IMR-90 (cell line): ENCODE results near the gene DOCK10. TPM values are rescaled to one million over a fixed set of nuclear protein-coding genes. Genes with fewer than 3 reads are reported as not detected.

Experiments
- ATAC-seq: fragments of 200-7000 bp; cut with Tn5 transposase; 2 replicates; pipeline ENCODE4 v1.9.1; 2020; ENCODE audit warnings: low read depth, mild to moderate bottlenecking, moderate library complexity
- BruUV-seq: library from RNA; stranded (reverse); fragments of 400-500 nt; replicated peaks from 2 replicates; lab custom pipeline; 2021; lab: Mats Ljungman, UMichigan
- CTCF ChIA-PET: fragments of 300-600 bp; formaldehyde crosslinking; extraction: SDS; loops from one replicate; lab custom pipeline; 2021; ENCODE audit warnings: antibody characterized with exemption; lab: Yijun Ruan, JAX
- POLR2A ChIA-PET: fragments of 300-600 bp; sonication (Branson Sonifier 250); formaldehyde crosslinking; loops from one replicate; lab custom pipeline; 2022; ENCODE audit warnings: antibody characterized with exemption; ENCODE audit not compliant: unreplicated experiment; lab: Charles Lee
- DNase-seq: peaks from one replicate; pipeline ENCODE4 v3.0.0; 2013
- H2AFZ ChIP-seq: replicated peaks from 2 replicates; pipeline ENCODE3; 2013; ENCODE audit warnings: low read length, mild to moderate bottlenecking; ENCODE audit not compliant: poor library complexity
- H2AK5ac ChIP-seq: 2 replicates; pipeline ENCODE4 v1.6.1; 2013; ENCODE audit warnings: low read depth, low read length, inconsistent platforms
- H2AK9ac ChIP-seq: replicated peaks from 2 replicates; pipeline ENCODE3; 2013; ENCODE audit warnings: mild to moderate bottlenecking, low read depth, low read length, moderate library complexity; ENCODE audit not compliant: poor library complexity
- H2BK120ac ChIP-seq: 2 replicates; pipeline ENCODE4 v1.6.1; 2013; ENCODE audit warnings: low read depth, low read length, inconsistent platforms
- H2BK15ac ChIP-seq: 3 replicates; pipeline ENCODE4 v1.6.1; 2013; ENCODE audit warnings: low read depth, low read length, inconsistent platforms
- H2BK20ac ChIP-seq: 2 replicates; pipeline ENCODE4 v1.6.1; 2013; ENCODE audit warnings: low read depth, mild to moderate bottlenecking, inconsistent platforms, low read length, moderate library complexity
- H2BK5ac ChIP-seq: 2 replicates; pipeline ENCODE4 v1.6.1; 2013; ENCODE audit warnings: mild to moderate bottlenecking, low read depth, low read length, inconsistent platforms; ENCODE audit not compliant: poor library complexity, severe bottlenecking
- H3K14ac ChIP-seq: replicated peaks from 2 replicates; pipeline ENCODE4 v1.6.1; 2013; ENCODE audit warnings: low read depth, low read length, inconsistent platforms
- H3K18ac ChIP-seq: 2 replicates; pipeline ENCODE4 v1.6.1; 2013; ENCODE audit warnings: low read depth, low read length, control low read depth
- H3K23ac ChIP-seq: 2 replicates; pipeline ENCODE4 v1.6.1; 2013; ENCODE audit warnings: low read depth, low read length, inconsistent platforms
- H3K27ac ChIP-seq: 2 replicates; pipeline ENCODE4 v1.5.1; 2013; ENCODE audit warnings: mild to moderate bottlenecking, control low read depth, low read length; ENCODE audit not compliant: insufficient read depth
- H3K27me3 ChIP-seq: 2 replicates; pipeline ENCODE4 v1.6.1; 2013; ENCODE audit warnings: low read length; ENCODE audit not compliant: control insufficient read depth, insufficient read depth
- H3K36me3 ChIP-seq: 2 replicates; pipeline ENCODE4 v1.6.1; 2013; ENCODE audit warnings: low read length, mixed read lengths; ENCODE audit not compliant: control insufficient read depth, insufficient read depth
- H3K4ac ChIP-seq: 2 replicates; pipeline ENCODE4 v1.6.1; 2013; ENCODE audit warnings: low read depth, low read length, inconsistent platforms
- H3K4me1 ChIP-seq: 2 replicates; pipeline ENCODE4 v1.6.1; 2013; ENCODE audit warnings: low read length, mixed read lengths; ENCODE audit not compliant: control insufficient read depth, insufficient read depth
- H3K4me2 ChIP-seq: 2 replicates; pipeline ENCODE4 v1.6.1; 2013; ENCODE audit warnings: low read depth, mild to moderate bottlenecking, control low read depth, low read length, moderate library complexity
- H3K4me3 ChIP-seq: 2 replicates; pipeline ENCODE4 v1.5.1; 2013; ENCODE audit warnings: low read depth, mild to moderate bottlenecking, control low read depth, low read length, moderate library complexity; ENCODE audit not compliant: insufficient read depth
- H3K56ac ChIP-seq: 2 replicates; pipeline ENCODE4 v1.6.1; 2013; ENCODE audit warnings: low read length, inconsistent platforms; ENCODE audit not compliant: insufficient read depth; ENCODE audit errors: extremely low read depth
- H3K79me1 ChIP-seq, 2 experiments: 2 replicates each; pipeline ENCODE4 v1.6.1; 2013; ENCODE audit warnings: low read length in 2 of 2, inconsistent platforms in 1 of 2, low read depth in 1 of 2
- H3K9ac ChIP-seq: 2 replicates; pipeline ENCODE4 v1.6.1; 2013; ENCODE audit warnings: low read depth, low read length, control low read depth
- H3K9me1 ChIP-seq: 2 replicates; pipeline ENCODE4 v1.6.1; 2013; ENCODE audit warnings: low read length, inconsistent platforms; ENCODE audit not compliant: insufficient read depth
- H3K9me3 ChIP-seq: 2 replicates; pipeline ENCODE4 v1.6.1; 2013; ENCODE audit warnings: low read length; ENCODE audit not compliant: control insufficient read depth, insufficient read depth
- H4K20me1 ChIP-seq: 2 replicates; pipeline ENCODE4 v1.6.1; 2013; ENCODE audit warnings: low read length, inconsistent platforms; ENCODE audit not compliant: insufficient read depth
- H4K5ac ChIP-seq: 2 replicates; pipeline ENCODE4 v1.6.1; 2013; ENCODE audit warnings: mild to moderate bottlenecking, low read depth, low read length, control low read depth
- H4K8ac ChIP-seq, 2 experiments: 2 replicates each; pipeline ENCODE4 v1.6.1; 2013; ENCODE audit warnings: low read depth in 2 of 2, low read length in 2 of 2, control low read depth in 1 of 2, inconsistent platforms in 1 of 2
- H4K91ac ChIP-seq: 2 replicates; pipeline ENCODE4 v1.6.1; 2013; ENCODE audit warnings: low read depth, low read length, inconsistent platforms; ENCODE audit not compliant: insufficient read depth
- CEBPB ChIP-seq: IDR thresholded peaks from 2 replicates; pipeline ENCODE4 v1.6.1; 2012; ENCODE audit warnings: low read depth, low read length, improper control_type of control experiment
- CHD1 ChIP-seq: IDR thresholded peaks from 2 replicates; pipeline ENCODE4 v1.6.1; 2012; ENCODE audit warnings: low read depth, low read length, improper control_type of control experiment
- MAFK ChIP-seq: IDR thresholded peaks from 2 replicates; pipeline ENCODE4 v1.6.1; 2012; ENCODE audit warnings: low read depth, low read length, improper control_type of control experiment
- MXI1 ChIP-seq: IDR thresholded peaks from 2 replicates; pipeline ENCODE4 v1.6.1; 2012; ENCODE audit warnings: low read depth, mild to moderate bottlenecking, low read length, moderate library complexity, borderline replicate concordance
- USF2 ChIP-seq: fragments of 150-350 bp; IDR thresholded peaks from 2 replicates; pipeline ENCODE4 v1.6.1; 2017; ENCODE audit warnings: mild to moderate bottlenecking, antibody characterized with exemption, low read length, low read depth
- WGBS, 2 experiments: methylation state at CpG; one replicate each; pipeline versions ENCODE4 v1.1.5 to v1.1.7; 2013; ENCODE audit warnings: missing lambda C conversion rate in 2 of 2; ENCODE audit not compliant: insufficient read length in 1 of 2; ENCODE audit errors: extremely low coverage in 2 of 2; 5-methylcytosine and 5-hydroxymethylcytosine counted together
- dilution Hi-C: fragments of 300-500 bp; cut with HindIII; formaldehyde crosslinking; loops from one replicate; pipeline ENCODE4 v1.14.3; 2018; ENCODE audit warnings: low sequenced_read_pairs; ENCODE audit not compliant: unreplicated experiment
- in situ Hi-C: fragments of 300-500 bp; cut with MboI; formaldehyde crosslinking; loops from 3 replicates; pipeline ENCODE4 v1.14.3; 2019; ENCODE audit warnings: low sequenced_read_pairs, inconsistent platforms, mixed read lengths
- intact Hi-C: fragments of 100-400 bp; cut with micrococcal nuclease; formaldehyde crosslinking; loops from 2 replicates; pipeline ENCODE4 v1.10.0; 2022
- polyA plus RNA-seq, 3 experiments: library from polyadenylated mRNA; depleted of rRNA; stranded (reverse); fragments of >200 nt; gene quantifications; 2 replicates each; pipeline ENCODE4 v1.2.3, GENCODE V29; 2012; ENCODE audit warnings: low replicate concordance in 1 of 3
- total RNA-seq: library from RNA; depleted of rRNA; stranded (reverse); fragments of >200 nt; gene quantifications from 2 replicates; pipeline ENCODE4 v1.2.3, GENCODE V29; 2012

Gene DOCK10
- total and polyA plus RNA-seq, 2 of the 4 experiments (the other 2 are of a cell fraction), result 58.6 to 75.3 TPM

GRCh38 chr2:224884188-224884587 lies 158.1 kb downstream of the DOCK10 start:
- Histone ChIP-seq H2AK5ac (0 out of 2 replicates have a peak overlapping the region, but pooled peaks have one; percentile 33), H4K8ac (peak overlapping the region; percentile 12 to 69; a peak in 2 of 4 replicates), H3K36me3 (no peaks in the 10 kb centered on the region), H3K4ac (peak overlapping the region; percentile 82), H3K14ac (0 out of 2 replicates have a peak overlapping the region, but pooled peaks have one; percentile 48), H3K27ac (no peak overlapping the region), H3K18ac (peak overlapping the region; percentile 16; the same call in 1 of the 2 replicates), H2AK9ac (no peak overlapping the region), H3K27me3 (no peaks in the 10 kb centered on the region), H2BK120ac (peak overlapping the region; percentile 66), H2AFZ (no peak overlapping the region), H4K5ac (peak overlapping the region; percentile 38; the same call in 1 of the 2 replicates), H3K9ac (no peak overlapping the region), H4K91ac (peak overlapping the region; percentile 53; the same call in 1 of the 2 replicates), H3K9me1 (peaks cover 6% of the 10 kb centered on the region), H2BK20ac (peak overlapping the region; percentile 47), H3K9me3 (no peaks in the 10 kb centered on the region), H3K4me2 (no peak overlapping the region; the same call in 1 of the 2 replicates), H3K56ac (no peak overlapping the region), H2BK5ac (peak overlapping the region; percentile 90), H4K20me1 (no peaks in the 10 kb centered on the region), H3K79me1 (peaks cover 8 to 11% of the 10 kb centered on the region in 2 experiments; a peak in 3 of 4 replicates), H3K23ac (no peak overlapping the region), H3K4me1 (peaks cover 20% of the 10 kb centered on the region), H3K4me3 (no peak overlapping the region), H2BK15ac (peak overlapping the region; percentile 49; the same call in 1 of the 3 replicates)
- POLR2A ChIA-PET, result no interaction called here
- DNase-seq (peak; percentile 35), ATAC-seq (no peak)
- BruUV-seq, result no TSS peak
- in situ Hi-C loops, result no loop called here
- 60% methylated on average over 1 of the region's 4 CpGs; no CpG with 5 or more reads in 1 of the 2 experiments for WGBS, 2 experiments
- intact Hi-C loops, result loop anchor here (5.0 kb wide), 1 partner anchor 218 kb away; no protein-coding TSS in a partner anchor
- CTCF ChIA-PET, result interaction anchor here (1.0 kb wide), 2 partner anchors 11 to 22 kb away, joined by 3 read pairs; no protein-coding TSS in a partner anchor
- dilution Hi-C loops, result no loop called here
- TF ChIP-seq MAFK, result no peak
- TF ChIP-seq MXI1, result no peak
- no peak for TF ChIP-seq CHD1
- TF ChIP-seq USF2, result no peak
- peak; percentile 66 for TF ChIP-seq CEBPB
